Testis (tissue), 2 donors: ENCODE measurements around the gene ZNF438.

ENCODE experiments used
- POLR2A ChIP-seq: fragments of 450-650 bp; IDR thresholded peaks from one replicate; pipeline ENCODE4 v1.6.1; 2017; ENCODE audit warnings: antibody characterized with exemption, mild to moderate bottlenecking, moderate library complexity
- TF ChIP-seq, protein P1 (sequence below), 3 experiments: fragments of 450-650 bp in 2 of 3; fragments of 200-600 bp in 1 of 3; sonication (generic) in 1 of 3; IDR thresholded peaks; one replicate each; pipeline ENCODE4 v1.5.1; 2016 to 2019; ENCODE audit warnings: antibody characterized with exemption in 3 of 3, mild to moderate bottlenecking in 2 of 3, moderate library complexity in 1 of 3

- TF ChIP-seq POLR2A: no peak
- TF ChIP-seq, protein P1, sequence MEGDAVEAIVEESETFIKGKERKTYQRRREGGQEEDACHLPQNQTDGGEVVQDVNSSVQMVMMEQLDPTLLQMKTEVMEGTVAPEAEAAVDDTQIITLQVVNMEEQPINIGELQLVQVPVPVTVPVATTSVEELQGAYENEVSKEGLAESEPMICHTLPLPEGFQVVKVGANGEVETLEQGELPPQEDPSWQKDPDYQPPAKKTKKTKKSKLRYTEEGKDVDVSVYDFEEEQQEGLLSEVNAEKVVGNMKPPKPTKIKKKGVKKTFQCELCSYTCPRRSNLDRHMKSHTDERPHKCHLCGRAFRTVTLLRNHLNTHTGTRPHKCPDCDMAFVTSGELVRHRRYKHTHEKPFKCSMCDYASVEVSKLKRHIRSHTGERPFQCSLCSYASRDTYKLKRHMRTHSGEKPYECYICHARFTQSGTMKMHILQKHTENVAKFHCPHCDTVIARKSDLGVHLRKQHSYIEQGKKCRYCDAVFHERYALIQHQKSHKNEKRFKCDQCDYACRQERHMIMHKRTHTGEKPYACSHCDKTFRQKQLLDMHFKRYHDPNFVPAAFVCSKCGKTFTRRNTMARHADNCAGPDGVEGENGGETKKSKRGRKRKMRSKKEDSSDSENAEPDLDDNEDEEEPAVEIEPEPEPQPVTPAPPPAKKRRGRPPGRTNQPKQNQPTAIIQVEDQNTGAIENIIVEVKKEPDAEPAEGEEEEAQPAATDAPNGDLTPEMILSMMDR (IDR thresholded peaks at IDR 0.05): no peak
Measured at GRCh38 chr10:31069411-31069810, 37.7 kb upstream of the ZNF438 start.
